HL-60 (cell line): ENCODE data around the gene RBPJ.

Experiments used
- DNase-seq, 2 experiments: peaks; one replicate each; pipeline ENCODE4 v3.0.0-alpha.2; 2010 to 2020; ENCODE audit warnings: low read depth in 1 of 2, low spot score in 1 of 2
- H3K27ac ChIP-seq: fragments of 250-450 bp; sonication (Bioruptor Pico); replicated peaks from 2 replicates; pipeline ENCODE4 v1.5.1; 2020; ENCODE audit warnings: mild to moderate bottlenecking, moderate library complexity
- H3K27me3 ChIP-seq: fragments of 250-450 bp; sonication (Bioruptor Pico); 2 replicates; pipeline ENCODE4 v1.5.1; 2021; ENCODE audit warnings: mild to moderate bottlenecking, moderate library complexity; ENCODE audit not compliant: insufficient read depth, poor library complexity, severe bottlenecking
- H3K4me3 ChIP-seq: replicated peaks from 2 replicates; pipeline ENCODE4 v1.5.1; 2011; ENCODE audit warnings: mild to moderate bottlenecking, control low read depth, low read length; ENCODE audit not compliant: insufficient read depth
- GABPA ChIP-seq: IDR thresholded peaks from 2 replicates; pipeline ENCODE4 v1.6.1; 2012; ENCODE audit warnings: low read depth
- POLR2AphosphoS5 ChIP-seq: IDR thresholded peaks from 2 replicates; pipeline ENCODE4 v1.6.1; 2012; ENCODE audit warnings: low read depth
- SPI1 ChIP-seq: IDR thresholded peaks from 2 replicates; pipeline ENCODE4 v1.6.1; 2012; ENCODE audit warnings: low read depth, mild to moderate bottlenecking, borderline replicate concordance
- TF ChIP-seq, protein P1 (sequence below): IDR thresholded peaks from 2 replicates; pipeline ENCODE4 v1.6.1; 2012; ENCODE audit warnings: low read depth; ENCODE audit not compliant: insufficient replicate concordance
- TF ChIP-seq, protein P2 (sequence below): IDR thresholded peaks from one replicate; pipeline ENCODE4 v1.5.1; 2011; ENCODE audit warnings: low read length, control low read depth, inconsistent platforms; ENCODE audit not compliant: insufficient read depth

Gene RBPJ

DNA sequence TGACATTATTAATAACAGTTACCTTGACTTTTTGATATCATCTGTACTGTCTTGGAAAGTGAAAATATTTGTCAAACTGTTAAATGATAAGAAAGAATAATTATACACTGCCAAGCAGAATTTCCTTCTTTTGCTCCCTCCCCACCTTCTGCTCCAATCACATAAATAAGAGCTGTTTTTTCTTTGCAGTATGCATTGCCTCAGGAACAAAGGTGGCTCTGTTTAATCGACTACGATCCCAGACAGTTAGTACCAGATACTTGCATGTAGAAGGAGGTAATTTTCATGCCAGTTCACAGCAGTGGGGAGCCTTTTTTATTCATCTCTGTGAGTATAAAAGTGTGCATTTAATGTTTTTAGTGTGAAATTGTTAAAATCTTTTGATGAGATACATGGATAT is 103.3 kb downstream of the RBPJ start:
- H3K4me3 ChIP-seq = no peak overlapping the region
- H3K27ac ChIP-seq = no peak overlapping the region
- no peaks in the 10 kb centered on the region for H3K27me3 ChIP-seq
- no peak for DNase-seq
- TF ChIP-seq GABPA = no peak
- no peak for TF ChIP-seq SPI1
- TF ChIP-seq, protein P1, sequence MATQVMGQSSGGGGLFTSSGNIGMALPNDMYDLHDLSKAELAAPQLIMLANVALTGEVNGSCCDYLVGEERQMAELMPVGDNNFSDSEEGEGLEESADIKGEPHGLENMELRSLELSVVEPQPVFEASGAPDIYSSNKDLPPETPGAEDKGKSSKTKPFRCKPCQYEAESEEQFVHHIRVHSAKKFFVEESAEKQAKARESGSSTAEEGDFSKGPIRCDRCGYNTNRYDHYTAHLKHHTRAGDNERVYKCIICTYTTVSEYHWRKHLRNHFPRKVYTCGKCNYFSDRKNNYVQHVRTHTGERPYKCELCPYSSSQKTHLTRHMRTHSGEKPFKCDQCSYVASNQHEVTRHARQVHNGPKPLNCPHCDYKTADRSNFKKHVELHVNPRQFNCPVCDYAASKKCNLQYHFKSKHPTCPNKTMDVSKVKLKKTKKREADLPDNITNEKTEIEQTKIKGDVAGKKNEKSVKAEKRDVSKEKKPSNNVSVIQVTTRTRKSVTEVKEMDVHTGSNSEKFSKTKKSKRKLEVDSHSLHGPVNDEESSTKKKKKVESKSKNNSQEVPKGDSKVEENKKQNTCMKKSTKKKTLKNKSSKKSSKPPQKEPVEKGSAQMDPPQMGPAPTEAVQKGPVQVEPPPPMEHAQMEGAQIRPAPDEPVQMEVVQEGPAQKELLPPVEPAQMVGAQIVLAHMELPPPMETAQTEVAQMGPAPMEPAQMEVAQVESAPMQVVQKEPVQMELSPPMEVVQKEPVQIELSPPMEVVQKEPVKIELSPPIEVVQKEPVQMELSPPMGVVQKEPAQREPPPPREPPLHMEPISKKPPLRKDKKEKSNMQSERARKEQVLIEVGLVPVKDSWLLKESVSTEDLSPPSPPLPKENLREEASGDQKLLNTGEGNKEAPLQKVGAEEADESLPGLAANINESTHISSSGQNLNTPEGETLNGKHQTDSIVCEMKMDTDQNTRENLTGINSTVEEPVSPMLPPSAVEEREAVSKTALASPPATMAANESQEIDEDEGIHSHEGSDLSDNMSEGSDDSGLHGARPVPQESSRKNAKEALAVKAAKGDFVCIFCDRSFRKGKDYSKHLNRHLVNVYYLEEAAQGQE = no peak
- TF ChIP-seq POLR2AphosphoS5 = no peak
- TF ChIP-seq, protein P2, sequence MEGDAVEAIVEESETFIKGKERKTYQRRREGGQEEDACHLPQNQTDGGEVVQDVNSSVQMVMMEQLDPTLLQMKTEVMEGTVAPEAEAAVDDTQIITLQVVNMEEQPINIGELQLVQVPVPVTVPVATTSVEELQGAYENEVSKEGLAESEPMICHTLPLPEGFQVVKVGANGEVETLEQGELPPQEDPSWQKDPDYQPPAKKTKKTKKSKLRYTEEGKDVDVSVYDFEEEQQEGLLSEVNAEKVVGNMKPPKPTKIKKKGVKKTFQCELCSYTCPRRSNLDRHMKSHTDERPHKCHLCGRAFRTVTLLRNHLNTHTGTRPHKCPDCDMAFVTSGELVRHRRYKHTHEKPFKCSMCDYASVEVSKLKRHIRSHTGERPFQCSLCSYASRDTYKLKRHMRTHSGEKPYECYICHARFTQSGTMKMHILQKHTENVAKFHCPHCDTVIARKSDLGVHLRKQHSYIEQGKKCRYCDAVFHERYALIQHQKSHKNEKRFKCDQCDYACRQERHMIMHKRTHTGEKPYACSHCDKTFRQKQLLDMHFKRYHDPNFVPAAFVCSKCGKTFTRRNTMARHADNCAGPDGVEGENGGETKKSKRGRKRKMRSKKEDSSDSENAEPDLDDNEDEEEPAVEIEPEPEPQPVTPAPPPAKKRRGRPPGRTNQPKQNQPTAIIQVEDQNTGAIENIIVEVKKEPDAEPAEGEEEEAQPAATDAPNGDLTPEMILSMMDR = no peak

DNA sequence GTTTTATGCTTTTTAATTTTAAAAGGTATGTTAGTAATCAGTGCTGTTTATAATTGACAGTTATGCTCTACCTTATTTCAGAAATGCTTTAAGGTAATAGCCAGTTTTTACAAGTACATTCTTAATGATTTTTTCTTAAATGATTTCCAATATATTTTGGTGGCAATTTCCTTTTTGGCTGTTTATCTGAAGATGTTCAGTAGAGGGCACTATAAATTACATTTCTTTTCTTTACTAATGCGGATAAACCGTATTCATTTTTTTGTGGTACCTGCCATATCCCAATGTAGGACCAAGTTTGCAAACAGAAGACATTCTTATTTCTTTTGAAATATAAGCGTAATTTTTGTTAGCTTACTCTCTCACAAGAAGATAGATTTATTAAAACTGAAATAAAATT is 104.0 kb downstream of the RBPJ start:
- no peak overlapping the region for H3K27ac ChIP-seq
- TF ChIP-seq, protein P1 = no peak
- TF ChIP-seq SPI1 = no peak
- no peak for TF ChIP-seq POLR2AphosphoS5
- TF ChIP-seq, protein P2 = no peak
- no peak for TF ChIP-seq GABPA
- no peak for DNase-seq
- no peak overlapping the region for H3K4me3 ChIP-seq
- H3K27me3 ChIP-seq = no peaks in the 10 kb centered on the region

- no peak overlapping the region for H3K27ac ChIP-seq
- DNase-seq = no peak
- TF ChIP-seq POLR2AphosphoS5 (no peak), SPI1 (no peak), GABPA (no peak)
- TF ChIP-seq, protein P1 = no peak
- TF ChIP-seq, protein P2 = no peak
- H3K4me3 ChIP-seq = no peak overlapping the region
- H3K27me3 ChIP-seq = no peaks in the 10 kb centered on the region
These were observed 105.1 kb downstream of the RBPJ start for GRCh38 chr4:26425953-26426352.
